Liver (tissue), 3 donors: Measurements from ENCODE around the gene BAHD1.

Source experiments
- GABPA ChIP-seq, 2 donors: IDR thresholded peaks in 1 of 2; conservative IDR thresholded peaks in 1 of 2; 2 replicates each; pipeline ENCODE4 v1.6.1; 2016; ENCODE audit warnings: antibody characterized with exemption in 2 of 2, mild to moderate bottlenecking in 1 of 2, moderate library complexity in 1 of 2
- RAD21 ChIP-seq, 2 donors: IDR thresholded peaks; 2 replicates each; pipeline ENCODE4 v1.6.1; 2016; ENCODE audit warnings: antibody characterized with exemption in 2 of 2, mild to moderate bottlenecking in 2 of 2
- REST ChIP-seq: IDR thresholded peaks from 2 replicates; pipeline ENCODE4 v1.6.1; 2016; ENCODE audit warnings: antibody characterized with exemption, mild to moderate bottlenecking
- SP1 ChIP-seq: IDR thresholded peaks from 2 replicates; pipeline ENCODE4 v1.6.1; 2018; ENCODE audit warnings: antibody characterized with exemption, mild to moderate bottlenecking
- TAF1 ChIP-seq: conservative IDR thresholded peaks from 2 replicates; pipeline ENCODE4 v1.6.1; 2016; ENCODE audit warnings: antibody characterized with exemption, mild to moderate bottlenecking
- YY1 ChIP-seq: IDR thresholded peaks from 2 replicates; pipeline ENCODE4 v1.6.1; 2016; ENCODE audit warnings: antibody characterized with exemption, mild to moderate bottlenecking
- ZBTB33 ChIP-seq: IDR thresholded peaks from 2 replicates; pipeline ENCODE4 v1.6.1; 2016; ENCODE audit warnings: antibody characterized with exemption
- TF ChIP-seq, protein P1 (sequence below): fragments of 150-350 bp; IDR thresholded peaks from 2 replicates; pipeline ENCODE4 v1.5.1; 2017; ENCODE audit warnings: improper control_type of control experiment, low read depth, low read length; ENCODE audit not compliant: missing input control
- donor health status: healthy.
- donor health status: healthy.

- TF ChIP-seq, protein P1, sequence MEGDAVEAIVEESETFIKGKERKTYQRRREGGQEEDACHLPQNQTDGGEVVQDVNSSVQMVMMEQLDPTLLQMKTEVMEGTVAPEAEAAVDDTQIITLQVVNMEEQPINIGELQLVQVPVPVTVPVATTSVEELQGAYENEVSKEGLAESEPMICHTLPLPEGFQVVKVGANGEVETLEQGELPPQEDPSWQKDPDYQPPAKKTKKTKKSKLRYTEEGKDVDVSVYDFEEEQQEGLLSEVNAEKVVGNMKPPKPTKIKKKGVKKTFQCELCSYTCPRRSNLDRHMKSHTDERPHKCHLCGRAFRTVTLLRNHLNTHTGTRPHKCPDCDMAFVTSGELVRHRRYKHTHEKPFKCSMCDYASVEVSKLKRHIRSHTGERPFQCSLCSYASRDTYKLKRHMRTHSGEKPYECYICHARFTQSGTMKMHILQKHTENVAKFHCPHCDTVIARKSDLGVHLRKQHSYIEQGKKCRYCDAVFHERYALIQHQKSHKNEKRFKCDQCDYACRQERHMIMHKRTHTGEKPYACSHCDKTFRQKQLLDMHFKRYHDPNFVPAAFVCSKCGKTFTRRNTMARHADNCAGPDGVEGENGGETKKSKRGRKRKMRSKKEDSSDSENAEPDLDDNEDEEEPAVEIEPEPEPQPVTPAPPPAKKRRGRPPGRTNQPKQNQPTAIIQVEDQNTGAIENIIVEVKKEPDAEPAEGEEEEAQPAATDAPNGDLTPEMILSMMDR = no peak
- TF ChIP-seq TAF1 (no peak), ZBTB33 (no peak), GABPA (IDR thresholded peaks at IDR 0.05 in 1 of 2, conservative IDR thresholded peaks at IDR 0.05 in 1 of 2) (no peak), YY1 (no peak), SP1 (no peak), RAD21 (IDR thresholded peaks at IDR 0.05) (no peak), REST (no peak)
These were observed 19.7 kb downstream of the BAHD1 start for GRCh38 chr15:40460404-40460803.
